GM19025 (cell line): ENCODE data around the gene TOMM6.

ENCODE experiments used
- ATAC-seq: cut with Tn5 transposase; IDR thresholded peaks from one replicate; pipeline ENCODE4 v1.9.1; 2021; ENCODE audit warnings: mild to moderate bottlenecking, low read depth, moderate library complexity; ENCODE audit not compliant: unreplicated experiment

TOMM6 gene

DNA sequence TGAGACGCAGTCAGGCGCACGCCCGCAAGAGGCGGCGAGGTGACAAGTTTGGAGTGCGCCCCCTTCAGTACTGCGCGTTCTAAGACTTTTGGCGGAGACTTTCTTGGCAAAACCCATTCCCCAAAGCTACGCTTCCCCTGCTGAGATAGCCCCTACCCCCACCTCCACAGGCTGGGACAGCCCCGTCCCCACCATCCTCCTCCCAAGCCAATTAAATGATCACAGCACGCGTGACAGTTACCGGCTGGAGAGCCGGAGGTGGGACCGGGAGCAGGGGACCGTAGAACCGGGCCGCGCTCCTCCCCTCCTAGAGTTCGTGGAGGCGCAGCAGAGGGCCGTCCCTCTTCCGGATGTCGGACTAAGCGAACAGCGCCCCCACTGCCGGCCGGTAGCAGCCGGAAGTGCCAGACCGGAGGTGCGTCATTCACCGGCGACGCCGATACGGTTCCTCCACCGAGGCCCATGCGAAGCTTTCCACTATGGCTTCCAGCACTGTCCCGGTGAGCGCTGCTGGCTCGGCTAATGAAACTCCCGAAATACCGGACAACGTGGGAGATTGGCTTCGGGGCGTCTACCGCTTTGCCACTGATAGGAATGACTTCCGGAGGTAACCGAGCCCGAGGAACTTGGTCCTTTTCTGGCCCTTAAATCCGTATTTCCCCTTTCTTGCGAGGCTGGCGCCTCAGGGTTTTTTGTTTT is at the start of gene TOMM6:
Gene TOMM6, plus strand, starts transcription at position 476 of the 699 bp plus-strand sequence. Its CDS starts 4 bp downstream, at position 480.
- ATAC-seq: peak; percentile 73

DNA sequence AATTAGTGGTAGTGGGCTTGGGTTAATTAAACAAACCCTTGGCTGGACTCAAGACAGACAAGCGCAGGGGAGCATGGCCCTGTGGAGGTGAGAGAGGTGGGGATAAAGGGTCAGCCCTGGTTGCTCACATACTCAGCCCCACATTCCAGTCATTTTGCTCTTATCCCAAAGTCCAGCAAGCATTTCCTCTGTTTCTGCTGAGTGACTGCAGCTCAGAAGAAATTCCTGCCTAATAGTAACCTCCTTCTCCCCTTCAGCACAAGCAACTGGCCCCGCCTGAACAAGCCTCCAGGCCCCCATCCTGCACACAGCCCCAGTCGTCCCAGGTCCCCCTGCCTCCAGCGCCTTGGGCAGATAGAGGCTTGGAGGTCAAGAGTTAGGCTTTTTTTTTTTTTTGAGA is 48.5 kb upstream of the TOMM6 start:
- ATAC-seq: no peak

DNA sequence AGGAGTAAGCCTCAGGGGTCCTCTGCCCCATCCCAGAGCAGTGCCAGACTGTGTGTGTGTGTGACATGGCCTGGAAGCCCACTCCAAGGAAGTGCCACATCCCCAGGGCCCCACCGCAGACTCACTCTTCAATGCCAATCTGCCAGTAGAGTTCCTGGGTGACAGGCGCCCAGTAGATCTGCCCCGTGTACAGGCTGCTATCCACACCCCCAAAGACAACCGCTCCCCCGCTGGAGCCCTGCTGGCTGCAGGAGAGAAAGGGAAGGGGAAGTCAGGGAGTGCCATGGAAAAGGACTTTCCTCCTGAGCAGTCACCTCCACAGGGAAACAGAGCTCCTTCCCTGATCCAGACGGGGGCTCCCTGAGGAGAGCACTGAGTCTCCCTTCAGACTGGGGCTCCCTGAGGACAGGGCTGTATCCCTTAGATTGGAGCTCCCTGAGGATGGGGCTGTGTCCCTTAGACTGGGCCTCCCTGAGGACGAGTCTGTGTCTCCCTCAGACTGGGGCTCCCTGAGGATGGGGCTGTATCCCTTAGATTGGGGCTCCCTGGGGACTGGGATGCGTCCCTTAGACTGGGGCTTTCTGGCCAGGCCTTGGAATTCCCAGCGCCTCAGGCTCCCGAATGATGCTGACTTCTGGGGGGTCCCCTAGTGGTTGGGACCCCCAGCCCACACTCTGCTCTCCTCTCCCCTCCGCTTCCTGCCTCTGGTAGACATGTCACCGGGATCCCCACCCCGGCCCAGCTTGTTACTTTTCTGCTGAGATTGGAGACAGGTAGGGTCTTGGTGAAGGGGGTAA is 46.9 kb upstream of the TOMM6 start:
- no peak for ATAC-seq

DNA sequence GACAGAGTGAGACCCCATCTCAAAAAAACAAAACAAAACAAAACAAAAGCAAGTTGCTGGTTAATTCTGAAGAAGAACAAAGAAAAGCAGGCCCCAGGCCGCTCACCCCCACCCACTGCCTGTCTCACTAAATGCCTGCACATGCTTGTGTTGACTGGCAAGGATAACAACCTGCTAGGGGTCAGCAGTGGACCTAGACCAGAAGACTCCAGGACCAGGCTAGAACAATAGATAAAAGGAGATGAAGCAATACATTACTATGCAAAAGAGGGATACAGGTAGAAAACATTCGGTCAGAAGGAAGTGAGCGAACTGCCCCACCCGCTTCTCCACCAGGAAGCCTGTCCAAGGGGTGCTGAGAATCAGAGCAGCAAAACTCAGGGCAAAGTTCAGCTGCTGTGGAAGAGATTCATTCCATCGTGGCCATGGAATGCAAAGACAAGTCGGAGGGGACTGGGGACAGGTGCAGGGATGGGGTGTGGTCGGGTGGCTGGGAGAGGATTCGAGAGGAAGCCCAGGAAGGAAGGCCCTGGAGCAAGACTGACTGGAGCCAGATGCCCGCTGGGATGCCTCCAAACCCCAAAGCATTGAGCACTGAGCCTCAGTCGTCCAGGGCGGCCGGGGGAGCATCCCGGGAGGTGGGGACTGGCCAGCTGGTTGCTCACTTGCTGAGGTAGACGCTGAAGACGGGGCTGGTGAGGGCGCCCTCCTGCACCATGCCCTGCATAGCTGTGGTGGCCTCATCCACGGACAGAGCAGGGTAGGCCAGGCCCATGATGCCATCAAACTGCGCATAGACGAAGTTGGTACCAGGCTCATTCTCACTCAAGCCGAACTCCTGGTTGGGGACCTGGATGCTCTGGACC is 45.6 kb upstream of the TOMM6 start:
- no peak for ATAC-seq

DNA sequence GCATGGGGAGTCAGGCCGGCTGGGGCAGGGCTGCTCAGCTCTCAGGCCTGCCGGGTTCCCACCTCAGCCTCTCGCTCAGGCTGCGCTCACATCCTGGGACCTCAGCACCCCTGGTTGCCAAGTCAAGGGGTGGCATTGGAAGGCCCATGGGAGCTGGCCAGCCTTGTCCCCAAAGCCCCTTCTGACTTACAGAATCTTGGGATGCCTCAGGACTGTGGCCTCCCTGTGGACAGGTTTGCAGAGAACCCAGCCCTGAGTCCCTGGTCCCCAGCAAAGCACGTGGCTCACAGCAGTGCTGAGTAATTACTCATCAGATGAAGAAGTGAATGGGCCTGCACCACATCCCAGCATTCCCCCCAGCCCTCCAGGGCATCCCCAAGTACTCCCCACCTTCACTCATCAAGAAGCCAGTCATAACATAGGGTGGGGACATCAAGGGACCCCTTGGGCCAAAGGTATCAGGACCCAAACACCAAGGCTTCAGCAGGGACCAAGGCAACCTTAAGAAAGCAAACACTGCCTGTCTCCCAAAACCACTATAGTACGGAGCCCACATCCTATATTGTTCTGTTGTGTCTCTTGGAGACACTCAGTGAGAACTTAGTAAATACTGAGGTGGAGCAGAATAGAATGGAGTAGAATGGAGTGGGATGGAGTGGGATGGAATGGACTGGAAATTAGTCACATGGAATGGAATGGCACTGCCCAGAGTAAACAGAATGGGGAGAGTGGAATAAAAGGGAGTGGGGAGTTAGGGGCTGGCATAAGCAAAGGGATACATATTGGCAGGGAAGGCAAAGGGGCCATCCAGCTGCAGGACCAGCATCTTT is 43.9 kb upstream of the TOMM6 start:
- no peak for ATAC-seq

DNA sequence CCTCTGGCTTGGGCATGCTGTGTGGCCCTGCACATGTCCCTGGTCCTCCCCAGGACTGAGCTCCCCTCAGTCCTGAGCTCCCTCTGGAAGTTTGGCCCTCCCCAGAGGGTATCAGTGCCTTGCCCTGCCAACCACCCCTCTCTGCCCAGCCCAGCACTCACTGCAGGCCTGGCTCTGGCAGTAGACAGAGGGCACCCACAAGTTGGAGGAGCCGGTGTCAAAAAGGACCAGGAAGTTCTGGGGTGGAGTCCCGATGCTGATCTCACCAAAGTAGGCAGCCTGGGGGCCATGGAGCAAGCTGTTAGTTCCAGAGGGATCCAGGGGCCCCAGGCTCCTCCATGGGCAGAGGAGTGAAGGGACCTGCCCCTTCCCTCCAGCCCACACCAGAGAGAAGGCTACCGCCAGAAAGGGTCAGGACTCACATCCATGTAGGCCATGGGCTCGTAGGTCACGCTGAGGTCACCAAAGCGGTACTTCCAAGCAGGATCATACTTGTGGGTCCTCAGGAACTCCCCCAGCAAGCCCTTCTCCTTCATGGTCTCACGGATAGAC is 43.2 kb upstream of the TOMM6 start:
- ATAC-seq: no peak

DNA sequence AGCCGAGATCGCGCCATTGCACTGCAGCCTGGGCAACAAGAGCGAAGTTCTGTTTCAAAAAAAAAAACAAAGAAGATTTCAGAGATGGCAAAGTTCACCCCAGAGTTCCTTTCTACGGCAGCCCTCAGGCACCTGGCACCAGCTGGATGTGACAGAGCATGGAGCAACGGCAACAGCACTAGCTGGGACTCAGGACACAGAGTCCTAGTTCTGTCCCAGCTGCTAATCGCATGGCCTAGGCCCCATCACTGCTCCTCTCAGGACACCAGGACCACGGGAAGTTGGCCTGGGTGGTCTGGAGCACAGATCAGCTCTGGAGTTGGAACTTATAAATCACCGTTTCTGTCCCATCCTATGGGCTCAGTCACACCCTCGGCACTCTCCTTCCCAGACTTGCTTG is 41.4 kb upstream of the TOMM6 start:
- no peak for ATAC-seq

DNA sequence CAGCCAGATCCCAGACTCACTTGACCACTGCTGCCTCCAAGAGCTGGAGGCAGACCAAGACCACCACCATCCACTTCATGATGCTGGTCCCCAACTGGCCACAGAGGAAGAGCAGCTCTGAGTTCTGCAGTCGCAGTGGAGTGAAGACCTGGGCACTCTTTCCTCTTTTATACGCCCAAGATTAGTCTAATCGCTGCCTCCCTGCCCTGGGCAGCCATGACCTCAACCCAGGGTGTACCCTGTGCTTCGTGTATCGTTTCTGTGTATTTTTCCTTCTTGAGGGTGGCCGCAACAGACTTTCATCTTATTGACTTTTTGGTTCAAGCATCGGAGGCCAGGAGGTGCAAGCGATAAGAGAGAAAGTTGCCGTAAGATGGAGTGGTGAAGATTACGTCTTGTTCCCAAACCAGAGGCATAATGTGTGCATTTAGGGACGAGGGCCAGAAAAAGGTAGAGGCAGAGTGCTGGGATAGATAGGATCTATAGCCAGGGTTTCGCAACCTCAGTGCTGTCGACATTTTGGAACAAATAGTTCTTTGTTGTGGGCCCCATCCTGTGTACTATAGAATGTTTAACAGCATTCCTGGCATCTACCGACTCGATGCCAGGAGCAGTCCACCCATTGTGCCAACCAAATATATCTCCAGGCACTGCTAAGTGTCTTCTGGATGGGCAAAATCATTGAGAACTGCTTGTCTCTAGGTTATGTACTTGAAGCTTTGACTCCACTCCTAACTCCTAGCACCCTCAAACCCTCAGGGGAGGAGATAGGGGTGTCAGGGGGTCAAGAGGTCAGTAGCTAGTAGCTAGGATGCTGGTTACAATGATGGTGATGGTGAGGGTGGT is 40.0 kb upstream of the TOMM6 start, which contains the start of gene PGC:
Gene PGC, minus strand, starts transcription at position 142 of the 846 bp plus-strand sequence. Its CDS starts 63 bp downstream, at position 79.
- ATAC-seq: no peak

DNA sequence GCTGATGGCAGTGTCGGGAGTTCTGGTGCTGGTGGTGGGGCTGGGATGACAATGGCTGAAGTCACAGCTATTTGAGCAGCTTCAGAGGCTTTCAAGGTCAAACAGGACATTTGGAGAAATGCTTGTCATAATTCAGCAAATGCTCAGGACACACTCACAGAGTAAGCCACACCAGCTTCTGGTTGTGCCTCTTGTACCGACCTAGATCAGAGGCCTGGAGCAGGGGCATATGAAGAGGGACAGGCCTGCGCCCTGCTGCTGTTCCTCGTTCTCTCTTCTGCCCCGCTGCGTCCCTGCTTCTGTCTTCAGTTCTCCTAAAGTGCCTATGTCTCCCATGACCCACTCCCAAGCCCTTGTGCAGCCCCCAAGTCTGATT is 39.4 kb upstream of the TOMM6 start:
- no peak for ATAC-seq

DNA sequence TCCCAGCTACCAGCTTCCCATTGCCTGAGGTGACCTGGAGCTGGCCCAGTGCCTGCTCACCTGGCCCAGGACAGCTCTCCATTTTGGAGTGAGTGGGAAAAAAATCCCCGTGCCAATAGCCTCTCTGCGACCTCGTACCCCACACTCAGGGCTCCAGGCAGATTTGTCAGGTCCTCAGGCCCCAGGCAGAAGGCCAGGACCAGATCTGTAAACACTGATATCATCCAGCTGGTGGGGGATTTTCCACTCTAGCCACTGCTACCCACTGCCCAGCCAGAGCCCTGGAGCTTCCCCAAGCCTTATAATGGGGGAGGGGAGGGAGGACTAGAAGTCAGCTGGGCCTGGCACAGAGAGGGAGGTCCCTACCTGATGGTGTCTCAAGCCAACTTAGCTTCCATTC is 39.0 kb upstream of the TOMM6 start:
- ATAC-seq: no peak

DNA sequence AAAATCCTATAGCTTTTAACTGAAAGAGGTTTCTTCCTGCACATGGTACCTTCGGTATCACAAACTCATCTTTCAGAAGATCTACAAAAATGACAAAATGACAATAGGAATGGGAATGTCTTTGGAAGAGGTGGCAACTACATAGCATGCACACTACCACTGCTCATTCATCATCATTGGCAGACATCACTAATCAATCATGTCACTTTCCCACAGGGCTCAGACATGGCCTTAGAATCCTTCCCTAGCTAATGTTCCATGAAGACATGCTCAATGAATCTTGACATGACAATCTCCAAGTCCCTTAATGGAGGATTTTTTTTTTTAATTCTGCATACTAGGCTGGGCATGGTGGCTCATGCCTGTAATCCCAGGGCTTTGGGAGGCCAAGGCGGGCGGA is 37.1 kb upstream of the TOMM6 start:
- ATAC-seq: no peak

DNA sequence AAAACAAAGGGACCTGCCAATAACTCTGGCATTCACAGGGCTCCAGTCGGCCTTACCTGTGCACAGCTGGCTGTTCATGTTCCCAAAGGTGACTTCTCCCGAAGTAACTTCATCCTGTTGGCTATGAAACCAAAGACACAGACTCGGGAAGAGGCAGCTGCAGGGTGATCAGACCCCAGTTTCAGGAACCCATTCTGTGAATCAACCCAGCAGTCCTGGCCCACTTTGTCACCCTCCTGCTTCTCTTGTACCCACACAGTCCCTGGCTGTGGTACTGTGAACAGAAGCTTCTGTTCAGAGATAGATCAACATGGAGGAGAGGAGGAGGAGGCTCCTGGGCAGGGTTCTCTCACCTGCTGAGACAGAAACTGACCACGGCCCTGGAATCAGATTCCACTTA is 31.6 kb upstream of the TOMM6 start:
- no peak for ATAC-seq

DNA sequence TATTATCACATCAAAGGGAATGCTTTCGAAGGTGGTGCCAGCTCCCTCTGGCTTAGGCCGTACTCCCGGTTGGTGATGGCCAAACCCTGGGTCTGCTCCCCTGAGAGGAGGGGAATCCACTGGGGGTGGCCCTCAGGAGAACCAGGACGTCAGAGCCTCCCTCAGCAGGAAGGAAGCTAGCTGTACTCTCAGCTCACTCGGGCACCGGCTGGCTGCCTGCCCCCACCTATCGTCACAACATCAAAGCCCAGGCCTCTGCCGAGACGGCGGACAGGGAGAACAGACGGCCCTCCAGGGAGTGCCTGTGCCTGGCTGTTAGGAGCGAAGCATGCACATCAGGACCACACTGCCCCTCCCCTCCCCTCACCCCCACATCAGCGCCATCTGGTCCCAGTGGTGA is 31.1 kb upstream of the TOMM6 start:
- ATAC-seq: no peak

DNA sequence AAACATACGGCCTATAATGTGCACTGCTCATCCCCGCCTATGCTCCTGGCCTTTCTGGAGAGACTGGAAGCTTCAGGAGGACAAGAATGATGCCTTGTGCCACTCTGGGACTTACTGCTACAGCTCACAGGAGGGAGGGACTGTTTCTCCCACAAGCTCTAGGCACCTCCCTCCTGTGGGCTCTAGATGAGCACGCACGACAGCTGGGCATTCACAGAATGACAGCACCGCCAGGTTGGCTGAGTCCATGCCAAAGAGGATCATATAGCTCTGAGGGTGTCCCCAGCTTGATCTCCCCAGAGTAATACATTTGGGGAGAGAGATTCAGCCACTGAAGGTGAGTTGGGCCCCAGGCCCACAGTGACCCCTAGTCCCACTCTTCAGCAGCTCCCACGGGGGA is 30.2 kb upstream of the TOMM6 start:
- no peak for ATAC-seq

DNA sequence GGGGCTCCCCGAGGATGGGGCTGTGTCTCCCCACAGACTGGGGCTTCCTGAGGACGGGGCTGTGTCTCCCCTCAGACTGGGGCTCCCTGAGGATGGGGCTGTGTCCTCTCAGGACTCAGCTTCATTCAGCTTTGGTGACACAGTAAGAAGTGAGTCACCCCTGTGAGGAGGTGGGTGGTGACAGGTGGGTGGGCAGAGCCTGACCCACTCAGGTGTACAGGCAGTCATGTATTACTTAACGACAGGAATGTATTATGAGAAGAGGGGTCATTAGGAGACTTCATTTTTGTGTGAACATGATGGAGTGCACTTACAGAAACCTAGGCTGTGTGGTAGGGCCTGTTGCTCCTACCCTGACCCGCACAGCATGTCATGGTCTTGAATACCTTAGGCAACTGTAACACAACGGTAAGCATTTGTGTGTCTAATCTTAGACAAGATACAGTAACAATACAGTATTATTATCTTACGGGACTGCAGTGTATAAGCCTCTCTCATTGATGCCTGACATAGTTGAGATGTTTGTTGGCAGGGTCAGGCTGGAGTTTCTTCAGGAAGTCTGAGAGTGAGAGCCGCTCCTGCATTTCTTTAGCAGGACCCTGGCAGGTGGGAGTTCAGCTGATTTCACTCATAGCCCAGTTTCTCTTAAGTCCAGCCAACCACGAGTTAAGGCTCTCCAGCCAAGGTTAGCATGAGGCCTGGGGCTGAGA is 29.4 kb upstream of the TOMM6 start:
- no peak for ATAC-seq

DNA sequence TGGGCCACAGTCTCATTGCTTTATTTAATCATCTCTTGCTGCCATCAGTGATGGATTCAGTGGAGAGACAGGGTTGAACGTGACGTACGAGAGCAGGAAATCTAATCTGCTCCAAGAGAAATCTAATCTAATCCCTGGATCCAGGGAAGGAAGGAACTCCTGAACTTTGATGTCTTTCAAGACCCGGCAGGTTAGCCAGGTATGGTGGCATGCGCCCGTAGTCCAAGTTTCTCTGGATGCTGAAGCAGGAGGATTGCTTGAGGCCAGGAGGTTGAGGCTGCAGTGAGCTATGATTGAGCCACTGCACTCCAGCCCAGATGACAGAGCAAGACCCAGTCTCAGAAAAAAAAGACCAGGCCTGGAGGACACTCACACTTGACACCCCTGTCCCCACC is 28.9 kb upstream of the TOMM6 start:
- ATAC-seq: no peak

DNA sequence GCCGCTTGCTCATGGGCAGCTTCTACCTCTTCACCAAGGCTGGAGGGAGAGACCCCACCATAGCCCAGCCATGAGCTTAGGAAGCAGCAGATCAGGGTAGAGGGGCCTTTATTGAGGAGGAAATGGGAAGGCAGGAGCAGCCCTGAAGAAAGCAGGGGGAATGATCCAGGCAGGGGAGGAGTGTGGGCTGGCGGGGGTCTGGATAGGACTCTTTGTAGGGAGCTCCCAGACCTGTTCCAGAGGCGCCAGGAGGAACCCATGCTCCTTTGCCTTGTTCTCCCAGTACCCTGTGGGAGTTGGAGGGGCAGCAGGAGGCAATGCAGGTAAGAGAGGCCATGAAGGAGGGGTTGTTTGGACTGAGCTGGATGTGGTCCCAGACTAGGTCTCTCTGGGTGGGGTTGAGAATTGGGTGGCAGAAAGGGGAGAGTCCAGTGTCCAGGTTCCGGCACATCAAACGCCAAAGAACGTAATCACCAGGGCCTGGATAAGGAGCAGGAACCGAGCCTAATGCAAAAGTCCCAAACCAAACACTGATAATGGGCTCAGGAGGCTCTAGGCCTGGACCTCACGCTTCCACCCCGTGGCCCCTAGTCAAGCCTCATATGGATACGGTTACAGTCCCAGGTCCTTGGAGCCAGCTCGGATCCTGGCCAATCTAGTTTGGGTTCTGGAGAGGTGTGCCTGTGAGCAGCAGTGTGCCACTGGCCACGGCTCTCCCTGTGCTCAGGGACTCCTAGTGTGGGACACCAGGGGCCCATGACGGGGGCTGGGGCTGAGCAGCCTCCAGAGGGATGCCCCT is 28.2 kb upstream of the TOMM6 start:
- ATAC-seq: no peak
